ENCODE results near the gene HOXD11.

HOXD11 gene

DNA sequence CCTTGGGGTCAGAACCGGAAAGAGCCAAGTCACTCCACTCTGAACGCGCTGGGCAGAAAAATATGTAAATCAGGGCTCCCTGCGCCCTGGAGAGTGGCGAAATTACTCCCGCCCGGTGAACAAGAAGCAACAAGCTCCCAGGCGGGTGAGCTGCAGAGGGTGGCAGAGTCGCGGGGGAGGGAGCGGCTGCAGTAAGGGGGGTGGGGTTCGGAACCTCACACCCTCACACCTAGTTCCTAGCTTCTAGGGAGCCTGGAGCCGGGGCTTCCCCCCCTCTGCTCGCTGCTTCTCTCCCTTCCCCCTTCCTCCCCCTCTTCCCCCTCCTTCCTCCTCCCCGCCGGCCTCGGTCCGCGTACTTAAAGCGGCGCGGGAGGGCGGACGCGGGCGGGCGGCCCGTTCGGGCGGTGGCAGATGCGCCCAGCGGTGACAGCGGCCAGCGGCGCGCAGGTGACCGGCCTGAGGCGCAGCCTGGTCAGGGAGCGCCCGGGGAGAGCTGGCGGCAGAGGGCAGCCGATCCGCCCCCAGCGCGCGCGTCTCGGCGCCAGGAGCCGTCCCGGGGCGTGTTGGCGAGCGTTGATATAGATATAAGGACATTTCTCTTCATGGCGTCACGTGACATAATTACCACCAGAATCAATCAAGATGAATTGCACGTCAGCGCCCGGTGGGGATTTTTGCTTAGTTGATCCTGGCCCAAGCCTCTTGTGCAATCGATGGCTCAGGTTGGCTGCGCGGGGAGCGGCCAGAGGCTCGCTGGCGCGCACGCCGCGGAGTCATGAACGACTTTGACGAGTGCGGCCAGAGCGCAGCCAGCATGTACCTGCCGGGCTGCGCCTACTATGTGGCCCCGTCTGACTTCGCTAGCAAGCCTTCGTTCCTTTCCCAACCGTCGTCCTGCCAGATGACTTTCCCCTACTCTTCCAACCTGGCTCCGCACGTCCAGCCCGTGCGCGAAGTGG, at the start of gene HOXD11:
Gene HOXD11 (plus strand): TSS at position 700 of the 959 bp plus-strand sequence. CDS start 76 bp downstream, at position 776.
- DNase-seq = no peak

DNA sequence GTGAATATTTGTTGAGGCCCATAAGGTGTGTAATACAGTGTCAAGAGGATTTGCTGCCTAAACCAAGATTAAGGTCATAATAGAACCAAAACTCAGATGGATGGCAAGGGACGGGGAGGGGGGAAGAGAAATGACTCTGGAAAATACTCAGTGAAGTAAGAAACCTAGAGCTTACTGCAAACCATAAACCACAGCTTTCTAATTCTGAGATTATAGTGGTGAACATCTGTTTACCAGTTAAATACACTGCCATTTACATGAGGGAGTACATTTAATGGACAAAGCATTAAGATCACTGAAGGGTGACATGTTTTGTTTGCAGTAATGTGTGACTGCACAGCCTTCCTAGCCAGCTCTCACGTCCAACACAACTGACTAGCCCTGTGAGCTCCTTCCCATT, 43.1 kb upstream of the HOXD11 start:
- no peak for DNase-seq

DNA sequence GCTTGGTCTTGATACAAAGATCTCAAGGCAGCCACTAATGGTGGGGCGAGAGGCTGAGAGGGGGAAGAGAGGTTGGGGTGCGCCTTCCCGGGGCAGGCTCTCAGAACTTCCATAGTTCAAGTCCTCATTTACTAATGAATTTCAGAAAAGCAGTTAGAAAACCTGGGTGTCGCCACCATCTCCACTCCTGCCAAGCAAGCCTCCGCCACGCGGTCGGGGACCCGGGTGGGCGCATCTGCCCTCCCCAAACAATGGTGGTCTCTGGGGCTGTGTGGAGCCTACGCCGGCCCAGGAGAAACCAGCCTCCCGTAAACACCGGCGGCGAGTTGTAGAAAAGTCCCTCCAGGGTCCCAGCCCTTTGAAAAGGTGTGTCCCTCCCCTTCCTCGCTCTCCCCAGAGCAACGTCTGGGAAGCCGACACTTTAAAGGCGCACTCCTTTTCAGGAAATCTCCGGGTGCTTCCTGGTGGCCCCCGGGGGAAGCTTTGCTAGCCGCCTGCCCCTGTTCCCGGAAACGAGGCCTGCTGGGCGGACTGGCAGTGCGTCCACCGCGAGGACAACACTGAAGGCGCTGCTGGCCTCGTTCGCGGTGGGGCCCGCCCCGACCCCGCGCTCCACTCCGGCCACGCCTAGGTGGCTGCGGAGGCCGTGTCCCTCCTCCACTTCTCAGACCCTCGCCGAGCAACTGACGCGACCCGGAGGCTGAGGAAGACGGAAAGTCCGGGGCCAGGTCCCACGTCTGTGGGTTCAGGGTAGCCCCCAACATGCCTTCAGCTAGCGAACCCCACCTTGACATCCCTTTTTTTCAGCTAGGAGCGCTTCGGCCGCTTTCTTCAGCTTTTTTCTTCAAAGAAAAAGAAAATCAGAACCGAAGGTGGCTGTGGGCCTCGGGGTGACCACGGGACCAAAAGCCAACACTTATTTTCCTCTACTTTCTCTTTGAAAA, 40.2 kb upstream of the HOXD11 start:
- DNase-seq = no peak

DNA sequence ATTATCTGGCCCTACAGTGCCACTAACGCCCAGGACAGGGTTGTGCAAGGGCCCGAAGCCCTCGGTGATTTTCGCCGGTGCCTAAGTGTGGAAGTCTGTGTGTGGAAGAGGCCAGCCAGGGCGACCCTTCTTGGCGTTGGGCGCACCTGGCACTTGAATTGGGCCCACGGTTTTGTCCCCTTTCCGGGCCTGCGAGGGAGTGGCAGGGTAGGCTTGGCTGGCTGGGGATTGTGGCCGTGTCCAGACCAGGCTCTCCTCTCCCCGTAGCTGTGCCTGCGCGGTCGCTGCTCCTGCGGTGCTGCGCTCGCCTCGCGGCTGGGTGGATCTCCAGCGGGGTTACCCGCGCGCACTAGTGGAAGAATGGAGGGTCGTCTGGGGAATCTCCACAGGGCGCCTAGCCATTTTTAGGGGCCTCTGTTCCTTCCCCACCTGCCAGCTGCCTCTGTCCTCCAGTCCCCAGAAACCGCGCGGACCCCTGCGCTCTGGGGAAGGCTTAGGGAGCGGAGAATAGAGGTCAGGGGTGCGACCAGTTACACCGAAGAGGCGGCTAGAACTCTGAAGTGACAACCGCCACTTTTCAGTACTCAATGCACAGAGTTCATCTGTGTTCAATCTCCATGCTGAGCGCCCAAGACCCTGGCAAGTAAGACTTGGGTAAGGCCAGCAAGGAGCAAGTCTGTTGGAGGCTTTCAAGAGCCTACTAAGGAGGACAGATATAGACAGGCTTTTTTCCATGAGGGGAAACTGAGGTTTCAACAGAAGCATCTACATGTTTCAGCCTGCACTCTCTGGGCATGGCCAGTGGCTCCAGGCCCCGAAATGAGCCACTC, 39.3 kb upstream of the HOXD11 start:
- no peak for DNase-seq

DNA sequence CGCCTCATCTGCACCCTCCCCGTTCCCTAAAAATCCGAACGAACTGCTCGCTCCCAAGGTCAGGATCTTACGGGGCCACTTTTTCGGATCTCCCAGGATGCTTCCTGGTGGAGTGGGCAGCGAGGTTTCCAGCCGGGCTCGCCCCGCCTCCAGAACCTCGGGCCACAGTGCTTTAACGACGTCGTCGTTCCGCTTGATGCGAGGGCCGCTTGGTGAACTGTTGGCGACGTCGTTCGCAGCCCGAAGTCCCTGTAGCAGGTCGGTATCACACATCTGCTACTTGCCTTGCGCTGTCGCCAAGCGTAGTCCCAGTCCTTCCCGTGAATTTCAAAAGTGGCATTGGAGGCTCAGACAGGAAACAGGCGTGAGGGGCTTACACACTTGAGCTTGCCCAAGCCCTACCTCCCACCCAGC, 38.7 kb upstream of the HOXD11 start:
- no peak for DNase-seq

DNA sequence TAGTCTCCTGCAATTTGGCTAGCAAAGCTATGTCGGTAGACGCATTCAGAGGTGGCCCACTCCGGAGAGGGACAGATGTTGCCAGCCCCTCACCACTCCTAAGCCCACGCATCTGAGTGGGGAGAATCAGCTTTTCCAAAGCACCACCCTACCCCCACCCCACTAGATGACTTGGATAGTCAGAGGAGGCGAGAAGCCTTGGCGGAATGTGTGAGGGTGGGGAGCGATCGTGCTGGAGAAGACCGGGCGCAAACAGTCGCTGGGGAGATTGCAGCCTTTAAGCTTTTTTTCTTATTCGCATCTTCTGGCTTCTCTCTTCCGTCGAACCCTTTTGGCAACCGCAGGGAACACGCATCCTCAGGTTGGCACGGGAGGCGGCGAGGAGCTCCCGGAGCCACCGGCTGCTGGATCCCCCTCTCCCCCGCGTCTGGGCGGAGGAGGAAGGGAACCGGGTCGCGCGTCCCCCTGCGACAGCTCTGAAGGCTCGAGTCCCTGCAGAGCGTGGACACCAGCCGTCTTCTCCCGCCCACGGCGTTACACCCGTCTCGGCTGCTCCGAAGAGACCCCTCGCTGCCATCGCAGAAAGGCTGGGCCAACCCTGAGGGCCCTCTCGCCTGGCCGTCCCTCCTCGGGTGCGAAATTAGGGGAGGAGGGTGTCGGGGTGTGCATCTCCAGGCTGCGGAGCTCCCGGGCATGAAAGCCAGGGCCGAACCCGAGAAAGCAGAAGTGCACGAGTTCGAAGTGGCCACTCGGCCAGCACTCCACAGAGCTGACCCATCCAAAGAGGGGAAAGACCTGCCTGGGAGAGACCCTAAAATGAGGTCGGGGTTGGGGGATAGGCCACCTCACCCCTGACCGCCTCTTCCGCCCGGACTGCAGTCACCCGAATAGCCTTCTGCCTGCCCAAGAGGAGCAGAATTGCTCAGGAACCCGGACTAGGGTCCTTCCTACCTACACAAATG, 35.5 kb upstream of the HOXD11 start:
- no peak for DNase-seq

DNA sequence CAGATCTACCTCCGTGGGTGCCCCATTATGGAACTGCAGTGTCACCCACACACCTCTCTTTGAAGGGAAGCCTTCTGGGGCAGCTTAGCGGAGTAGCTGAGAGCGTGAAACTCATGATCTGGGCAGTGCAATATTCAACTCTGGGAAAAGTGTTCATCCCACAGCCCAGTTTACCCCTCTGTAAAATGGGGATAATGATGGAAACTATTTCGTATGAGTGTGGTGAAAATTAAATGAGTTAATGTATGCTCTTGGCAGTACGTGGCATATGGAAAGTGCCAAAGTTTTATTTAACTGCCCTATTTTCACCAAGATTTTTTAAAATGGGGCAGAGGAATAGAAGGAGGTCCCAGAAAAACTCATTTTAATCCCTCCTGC, 34.8 kb upstream of the HOXD11 start:
- no peak for DNase-seq

DNA sequence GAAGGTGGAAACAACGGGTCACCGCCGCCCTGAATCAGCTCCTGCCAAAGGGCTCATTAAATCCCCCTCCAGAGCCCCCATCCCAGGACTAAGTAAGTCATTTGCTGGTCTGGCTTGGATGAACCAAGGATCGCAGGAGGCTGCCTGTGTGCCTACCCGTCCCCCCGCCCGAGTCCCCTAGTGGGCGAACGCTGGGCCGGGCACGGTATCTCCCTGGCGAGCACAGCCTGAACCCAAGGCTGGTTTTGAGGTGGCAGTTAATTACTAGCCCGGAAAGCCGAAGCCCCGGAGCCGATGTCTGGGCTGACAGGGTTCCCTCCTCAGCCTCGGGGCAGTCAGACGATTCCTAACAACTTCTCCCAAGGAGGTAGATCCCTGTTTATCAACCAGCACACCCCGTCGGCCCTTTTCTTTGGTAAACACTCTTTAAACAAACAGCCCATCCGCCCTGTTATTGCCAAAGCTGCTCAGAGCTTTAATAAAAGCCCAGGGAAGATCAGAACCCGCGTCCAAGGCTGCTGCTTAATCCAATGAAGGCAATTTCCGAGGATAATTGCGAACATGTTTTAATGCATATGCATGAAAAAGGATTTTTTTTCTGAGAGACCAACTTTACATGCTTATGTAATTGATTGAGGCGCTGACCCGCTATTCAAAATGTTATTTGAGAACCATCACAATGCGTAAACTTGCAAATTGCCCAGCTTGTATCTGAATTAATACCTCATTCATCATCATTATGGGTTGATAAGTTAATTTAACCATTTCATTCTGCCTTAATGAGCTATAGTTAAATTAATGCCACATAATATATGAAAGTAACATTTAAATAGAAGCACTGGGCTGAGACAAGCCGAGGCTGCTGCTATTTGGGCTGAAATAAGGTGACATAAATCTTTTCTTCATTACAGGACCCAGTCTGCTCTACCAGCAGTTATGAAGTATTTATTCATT, 33.9 kb upstream of the HOXD11 start:
- no peak for DNase-seq

DNA sequence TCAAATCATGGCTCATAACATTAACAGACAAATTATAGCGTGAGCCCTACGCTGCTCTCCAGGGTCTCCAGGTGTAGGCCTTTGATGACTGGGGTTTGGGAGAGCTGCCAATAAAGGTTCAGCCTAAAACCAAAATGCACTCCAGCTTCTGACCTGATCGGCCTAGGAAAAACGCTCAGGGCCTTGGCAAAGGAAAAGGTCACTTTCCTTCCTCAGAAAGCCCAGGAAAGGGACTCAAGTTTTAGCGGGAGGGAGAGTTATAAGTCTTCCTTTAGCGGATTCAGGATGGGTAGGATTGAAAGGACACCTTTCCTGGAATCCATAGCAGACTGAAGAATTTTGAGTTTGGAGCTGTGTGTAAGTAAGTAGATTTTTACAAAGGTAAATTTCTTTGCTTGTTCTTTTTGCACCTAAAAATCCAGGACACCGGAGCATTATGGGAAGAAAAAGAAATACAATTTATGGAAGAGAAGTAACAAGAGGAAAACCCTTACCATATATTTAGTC, 32.1 kb upstream of the HOXD11 start:
- DNase-seq = no peak

DNA sequence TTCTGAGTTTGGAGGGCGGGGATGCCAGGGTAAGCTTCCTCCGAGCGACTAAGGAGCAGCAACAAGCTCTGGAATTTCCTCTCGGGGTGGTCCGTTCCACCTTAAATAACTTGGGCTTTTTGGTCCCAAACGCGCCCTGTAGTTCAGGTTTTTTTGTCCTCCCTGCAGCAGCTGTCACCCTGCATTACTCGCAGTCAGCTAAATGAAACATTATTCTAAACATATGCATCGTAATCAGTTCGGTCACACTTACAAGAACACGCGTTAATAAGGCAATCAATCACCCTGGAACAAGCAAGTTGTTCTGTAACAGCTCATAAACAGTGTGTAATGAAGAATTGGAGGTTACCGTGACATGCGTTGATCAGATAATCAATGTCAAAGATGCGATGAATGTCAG, 31.6 kb upstream of the HOXD11 start:
- no peak for DNase-seq

DNA sequence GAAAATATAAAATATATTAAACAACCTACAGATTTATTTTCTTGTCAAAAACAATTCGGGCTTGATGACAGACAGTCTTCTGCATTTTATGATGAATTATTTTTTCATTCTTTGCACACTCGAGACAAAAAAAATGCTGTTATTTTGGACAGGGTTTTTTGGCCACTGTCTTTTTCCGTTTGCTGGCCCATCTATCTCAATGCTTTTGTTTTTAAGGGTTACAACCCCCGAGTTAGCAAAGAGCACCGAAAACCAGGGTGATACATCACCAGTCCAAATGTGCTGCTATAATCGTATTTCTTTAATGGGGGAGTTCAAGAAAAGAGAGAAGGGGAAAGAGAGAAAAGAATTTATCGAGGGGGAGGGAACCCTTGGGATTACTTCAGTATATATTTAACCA, 31.0 kb upstream of the HOXD11 start:
- DNase-seq = no peak

DNA sequence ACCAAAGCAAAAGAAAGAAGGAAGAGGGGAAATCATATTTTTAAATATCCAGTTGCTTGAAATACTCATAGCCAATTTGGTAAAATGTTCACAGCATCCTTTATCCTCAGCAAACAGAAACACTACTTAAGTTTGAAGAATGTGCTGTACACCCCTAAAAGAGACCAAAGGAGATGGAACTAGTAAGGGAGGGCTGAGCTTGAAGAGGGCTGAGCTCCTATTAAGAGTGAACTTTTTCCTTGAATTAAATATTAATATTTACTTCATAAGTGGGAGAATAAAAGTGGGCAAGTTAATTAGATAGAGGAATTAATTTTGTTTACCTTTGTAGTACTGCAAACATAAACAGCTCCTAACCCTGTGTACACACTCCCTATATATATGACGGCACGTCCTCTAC, 30.3 kb upstream of the HOXD11 start:
- DNase-seq = no peak

DNA sequence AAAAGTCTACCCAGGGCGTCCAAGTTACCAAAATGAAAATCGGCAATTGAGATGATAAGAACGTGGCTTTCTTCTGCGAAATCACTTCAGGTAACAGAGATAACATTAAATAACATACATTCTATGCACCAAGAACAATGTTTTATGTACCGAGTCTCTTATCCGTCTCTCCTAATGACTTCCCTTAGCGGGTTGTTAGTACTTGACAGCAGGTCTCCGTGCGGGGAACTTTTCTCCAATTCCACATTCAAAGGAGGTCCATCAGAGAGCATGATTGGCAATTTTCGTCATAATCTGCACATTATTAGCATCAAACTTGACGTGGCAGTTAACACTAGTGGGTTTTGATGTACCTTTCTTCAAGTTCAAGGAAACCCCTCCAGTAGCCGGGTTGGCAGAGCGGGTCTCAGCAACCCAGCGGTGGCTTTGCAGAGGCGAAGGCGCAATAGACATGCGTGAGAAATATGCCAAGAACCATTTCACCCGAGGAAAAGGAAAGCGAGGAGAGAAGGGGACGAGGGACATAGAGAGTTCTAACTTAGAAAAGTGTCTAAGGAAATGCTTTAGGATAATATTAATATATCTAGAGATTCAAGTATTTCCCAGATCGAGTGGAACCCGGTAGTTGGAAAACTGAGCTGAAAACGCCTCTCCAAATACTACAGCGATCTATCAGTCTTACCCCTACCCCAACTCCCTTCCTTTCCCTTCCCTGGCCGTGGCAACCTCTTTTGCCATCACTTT, 28.4 kb upstream of the HOXD11 start:
- DNase-seq = no peak

DNA sequence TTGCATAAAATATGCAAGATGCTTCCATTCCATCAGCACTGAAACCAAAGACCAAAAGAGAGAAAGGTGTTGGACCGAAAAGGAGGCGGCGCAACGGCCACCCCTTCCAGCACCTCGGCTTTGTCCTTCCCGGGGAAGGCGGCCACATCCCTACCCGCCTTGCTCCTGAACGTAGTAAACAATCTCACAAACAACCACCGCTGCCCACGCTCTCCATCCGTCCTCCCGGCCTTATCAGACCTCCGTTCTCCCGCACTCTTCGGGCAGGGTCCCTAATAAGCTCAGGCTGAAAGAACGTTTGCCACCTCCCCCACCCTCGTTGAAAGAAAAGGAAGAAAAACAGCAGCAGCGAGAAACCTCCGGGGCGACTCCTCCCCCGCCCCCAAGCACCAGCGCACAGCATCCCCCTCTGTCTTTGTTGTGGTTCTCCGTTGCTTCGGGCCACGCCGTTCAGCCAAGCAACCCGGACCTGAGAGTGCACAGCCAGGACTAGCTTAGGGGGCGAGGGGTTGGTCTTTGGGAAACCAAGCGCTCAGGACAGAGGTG, 27.7 kb upstream of the HOXD11 start:
- DNase-seq = no peak

DNA sequence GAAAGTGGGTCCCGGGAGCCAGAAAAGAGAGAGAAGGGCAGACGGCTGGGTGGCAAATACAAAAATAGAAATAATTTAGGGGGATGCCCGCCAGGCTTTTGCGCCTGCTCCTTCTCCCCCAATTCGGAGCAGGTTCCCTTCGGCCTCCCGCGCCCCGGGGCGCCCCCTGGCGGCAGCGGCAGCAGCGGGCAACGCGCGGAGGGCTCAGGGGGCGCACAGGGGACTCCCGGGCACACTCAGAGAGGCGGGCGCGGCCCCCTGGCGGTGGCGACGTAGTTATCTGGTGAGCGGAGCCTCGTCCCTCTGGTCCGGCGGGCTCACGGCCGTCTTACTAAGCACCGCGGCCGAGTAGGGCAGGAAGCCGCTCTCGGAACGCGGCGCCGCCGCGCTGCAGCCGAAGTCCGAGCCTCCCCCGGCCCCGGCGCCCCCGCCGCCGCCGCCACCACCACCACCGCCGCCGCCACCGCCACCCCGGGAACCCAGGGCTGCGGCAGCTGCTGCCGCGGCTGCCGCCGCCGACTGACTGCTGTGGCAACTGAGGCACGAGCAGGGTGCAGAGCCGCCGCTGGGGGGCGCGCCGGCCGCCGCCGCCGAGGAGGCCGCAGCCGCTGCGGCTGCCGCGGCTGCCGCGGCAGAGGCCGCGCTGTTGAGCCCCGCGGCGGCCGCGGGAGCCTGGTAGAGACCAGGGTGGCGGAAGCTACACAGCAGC, 27.1 kb upstream of the HOXD11 start:
- no peak for DNase-seq

DNA sequence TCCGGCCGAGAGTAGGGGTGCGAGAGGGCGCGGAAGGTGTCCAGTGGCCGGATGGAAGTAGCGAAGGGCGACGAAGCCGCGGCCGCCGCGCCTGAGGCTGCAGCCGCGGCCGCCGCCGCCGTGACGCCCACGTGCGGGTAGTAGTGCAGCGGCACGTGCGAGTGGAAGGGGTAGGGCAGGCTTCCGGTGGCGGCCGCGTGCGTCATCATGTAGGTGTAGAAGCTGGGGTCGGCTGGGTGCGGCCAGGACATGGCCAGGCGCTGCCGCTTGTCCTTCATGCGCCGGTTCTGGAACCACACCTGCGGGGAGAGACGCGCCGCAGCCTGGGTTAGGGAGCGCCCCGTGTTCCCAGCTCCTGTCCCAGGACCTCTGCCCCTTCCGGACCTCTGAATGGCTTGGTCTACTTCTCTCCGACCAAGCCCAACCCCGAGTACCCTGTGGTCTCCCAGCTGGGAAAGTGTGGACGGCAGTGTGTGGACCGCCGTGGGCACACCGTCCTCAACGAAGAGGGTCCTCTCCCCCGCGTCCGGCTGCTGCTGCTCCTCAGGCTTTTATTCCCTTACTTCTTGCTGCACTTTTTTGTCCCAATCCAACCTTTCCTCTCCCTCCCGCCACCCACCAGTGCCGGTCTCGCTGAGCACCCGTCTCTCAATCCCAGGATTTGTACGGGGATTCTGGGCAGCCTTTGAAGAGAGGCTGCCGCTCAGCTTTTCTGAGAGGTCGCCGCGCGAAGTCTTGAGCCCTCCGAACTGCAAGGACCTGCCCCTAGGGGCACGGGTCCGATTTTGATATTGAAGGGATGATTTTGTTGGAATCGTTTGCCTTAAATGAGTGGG, 26.3 kb upstream of the HOXD11 start:
- DNase-seq = no peak

DNA sequence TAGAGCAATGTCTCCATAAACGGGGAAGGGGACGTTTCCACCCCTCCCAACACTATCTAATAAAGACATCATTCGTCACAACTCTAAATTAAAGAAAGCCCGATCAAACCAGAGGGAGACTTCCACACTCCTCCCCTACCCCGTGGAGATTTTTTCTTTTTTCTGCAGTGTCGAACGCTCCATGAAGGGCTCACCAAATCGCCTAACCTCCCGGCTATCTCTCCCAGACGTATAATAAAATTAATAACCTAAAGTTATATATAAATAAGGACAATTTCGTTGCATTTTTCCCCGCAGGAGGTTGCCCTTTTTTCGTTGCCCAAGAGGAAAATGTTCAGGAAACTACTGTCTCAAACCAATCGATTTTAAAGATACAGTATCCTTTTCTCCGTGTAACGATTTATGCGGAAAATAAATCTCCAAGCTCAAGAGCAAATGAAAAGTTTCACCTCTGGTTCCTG, 25.7 kb upstream of the HOXD11 start:
- DNase-seq = no peak

All from KG1 (cell line).